HG02759 (cell line): Measurements from ENCODE around the gene NDUFB7.
"Not testable (repeated sequence)": the region's sequence is repeated elsewhere in the genome, so short reads cannot be mapped to it uniquely, and the experiment has no call there.

Experiments
- ATAC-seq: cut with Tn5 transposase; IDR thresholded peaks from one replicate; pipeline ENCODE4 v1.9.1; 2021; ENCODE audit warnings: mild to moderate bottlenecking, moderate library complexity; ENCODE audit not compliant: unreplicated experiment

NDUFB7 gene

DNA sequence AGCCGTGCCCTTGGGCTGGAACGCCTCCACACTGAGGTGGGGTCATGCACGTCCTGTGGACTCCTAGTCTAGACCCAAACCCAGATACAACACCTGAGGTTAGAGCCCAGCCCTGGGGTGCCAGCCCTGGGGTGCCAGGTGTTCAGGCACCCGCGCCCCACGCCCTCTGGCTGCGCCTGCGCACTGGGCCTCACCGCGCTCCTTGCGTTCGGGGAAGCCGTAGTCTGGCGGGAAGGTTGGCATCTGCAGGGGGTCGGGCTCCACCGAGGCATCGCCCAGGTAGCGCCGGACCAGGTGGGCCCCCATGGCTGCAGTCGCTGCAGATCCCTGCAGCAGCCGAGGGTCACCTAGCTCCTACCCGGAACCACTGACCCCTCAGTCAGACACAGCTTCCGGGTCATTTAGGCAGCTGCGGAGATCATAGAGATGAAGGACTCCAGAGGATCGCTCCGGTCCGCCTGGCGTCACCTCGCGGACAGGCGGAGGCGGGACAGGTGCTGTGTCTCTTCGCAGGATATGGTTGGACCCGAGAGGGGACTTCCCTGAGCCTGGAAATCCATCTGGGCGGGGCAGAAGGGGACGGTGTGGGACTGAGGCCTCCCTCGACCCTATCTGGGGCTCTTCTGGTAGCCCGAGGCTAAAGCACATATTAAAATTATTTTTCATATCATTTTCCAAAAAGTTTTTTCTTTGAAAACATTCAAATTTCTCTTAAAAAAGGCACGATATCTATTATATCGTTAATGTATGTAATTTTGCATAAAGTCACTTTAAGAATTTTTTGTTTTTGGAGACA lies at the start of gene NDUFB7:
NDUFB7 (minus strand) TSS at position 372 of the 796 bp plus-strand sequence; CDS start at position 306, 66 bp downstream.
- ATAC-seq: peak; percentile 91

DNA sequence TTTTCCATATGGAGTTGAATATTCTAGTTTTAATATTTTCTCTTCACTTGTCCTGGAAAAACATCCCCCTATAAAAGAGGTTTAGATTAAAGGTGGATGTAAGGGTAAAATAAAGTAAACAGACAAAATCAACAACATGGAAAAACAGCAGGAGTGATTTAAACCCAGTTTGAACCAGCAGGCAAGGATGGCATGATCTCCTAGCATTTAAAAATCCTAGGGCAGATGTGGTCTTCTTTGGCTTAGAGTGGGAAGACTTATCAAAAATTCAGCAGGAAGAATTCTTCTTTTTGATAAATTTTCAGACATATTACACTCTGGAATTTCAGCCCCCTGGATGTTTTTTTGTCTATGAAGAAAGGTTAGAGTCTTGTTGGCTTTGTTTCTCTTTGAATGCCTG lies 47.5 kb upstream of the NDUFB7 start:
- ATAC-seq: no peak

- ATAC-seq: no peak
Measured at GRCh38 chr19:14616407-14616806, 44.5 kb upstream of the NDUFB7 start.

- ATAC-seq: no peak
Measured at GRCh38 chr19:14615623-14616022, 43.8 kb upstream of the NDUFB7 start.

DNA sequence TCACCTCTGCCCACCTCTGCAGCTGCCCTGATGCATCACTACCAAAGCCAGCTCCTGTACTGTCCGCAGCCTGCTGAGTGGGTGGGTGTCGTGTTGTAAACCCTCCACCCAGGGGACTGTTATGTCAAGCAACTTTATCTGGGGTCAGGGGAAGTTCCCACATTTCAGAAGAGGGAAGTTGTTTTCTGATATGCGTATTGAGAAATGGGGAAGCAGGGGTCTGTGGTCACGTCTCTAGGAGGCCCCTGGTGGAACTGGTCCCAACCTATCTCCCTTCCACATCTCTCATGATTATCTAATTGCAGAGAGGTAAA lies 42.2 kb upstream of the NDUFB7 start:
- no peak for ATAC-seq

DNA sequence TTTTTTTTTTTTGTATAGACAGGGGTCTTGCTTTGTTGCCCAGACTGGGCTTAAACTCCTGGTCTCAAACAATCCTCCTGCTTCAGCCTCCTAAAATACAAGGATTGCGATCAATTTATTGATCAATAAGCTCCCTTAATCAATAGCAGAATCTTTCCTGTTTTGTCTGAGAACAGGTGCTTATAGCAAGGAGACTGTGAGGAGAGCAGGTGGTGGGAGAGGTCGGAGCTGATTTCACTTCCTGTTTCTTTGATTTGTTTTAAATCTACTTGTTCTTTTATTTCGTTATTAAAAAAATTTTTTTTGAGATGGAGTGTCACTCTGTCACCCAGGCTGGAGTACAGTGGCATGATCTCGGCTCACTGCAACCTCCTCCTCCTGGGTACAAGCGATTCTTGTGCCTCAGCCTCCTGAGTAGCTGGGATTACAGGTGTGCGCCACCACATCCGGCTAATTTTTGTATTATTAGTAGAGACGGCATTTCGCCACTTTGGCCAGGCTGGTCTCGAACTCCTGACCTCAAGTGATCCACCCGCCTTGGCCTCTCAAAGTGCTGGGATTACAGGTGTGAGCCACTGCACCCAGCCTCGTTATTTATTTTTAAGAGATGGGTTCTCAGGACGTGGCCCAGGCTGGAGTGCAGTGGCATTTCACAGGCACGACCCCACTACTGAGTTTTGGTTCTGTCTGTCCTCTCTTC lies 41.7 kb upstream of the NDUFB7 start:
- not testable (repeated sequence) for ATAC-seq

- no peak for ATAC-seq
Measured at GRCh38 chr19:14612657-14613056, 40.8 kb upstream of the NDUFB7 start.

DNA sequence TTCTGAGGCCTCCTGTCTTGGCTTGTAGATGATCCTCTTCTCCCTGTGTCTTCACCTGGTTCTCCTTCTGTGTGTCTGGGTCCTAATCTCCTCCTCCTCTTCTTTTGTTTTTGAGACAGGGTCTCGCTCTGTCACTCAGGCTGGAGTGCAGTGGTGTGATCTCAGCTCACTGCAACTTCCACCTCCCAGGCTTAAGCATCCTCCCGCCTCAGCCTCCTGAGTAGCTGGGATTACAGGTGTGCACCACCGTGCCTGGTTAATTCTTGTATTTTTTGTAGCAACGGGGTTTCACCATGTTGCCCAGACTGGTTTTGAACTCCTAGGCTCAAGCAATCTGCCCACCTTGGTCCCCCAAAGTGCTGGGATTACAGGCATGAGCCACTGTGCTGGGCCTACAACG lies 40.4 kb upstream of the NDUFB7 start:
- ATAC-seq: not testable (repeated sequence)

DNA sequence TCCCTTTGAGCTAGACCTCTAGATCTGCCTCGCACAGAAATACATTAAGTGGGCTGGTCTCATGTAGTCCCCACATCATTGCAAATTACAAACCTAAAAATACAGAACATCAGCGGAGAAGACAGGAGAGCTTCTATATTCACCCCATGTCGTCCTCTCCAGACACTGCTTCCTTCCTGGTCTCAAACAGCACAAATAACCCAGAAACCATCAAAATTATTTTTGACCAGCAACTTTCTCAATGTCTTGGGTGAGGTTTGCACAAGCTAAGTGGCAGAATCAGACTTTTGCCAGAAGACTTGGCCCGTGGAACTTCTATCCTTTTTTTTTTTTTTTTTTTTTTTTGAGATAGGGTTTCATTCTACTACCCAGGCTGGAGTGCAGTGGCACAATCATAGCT lies 39.2 kb upstream of the NDUFB7 start:
- ATAC-seq: no peak

GRCh38 chr19:14606627-14607026 lies 34.8 kb upstream of the NDUFB7 start:
- ATAC-seq: no peak

DNA sequence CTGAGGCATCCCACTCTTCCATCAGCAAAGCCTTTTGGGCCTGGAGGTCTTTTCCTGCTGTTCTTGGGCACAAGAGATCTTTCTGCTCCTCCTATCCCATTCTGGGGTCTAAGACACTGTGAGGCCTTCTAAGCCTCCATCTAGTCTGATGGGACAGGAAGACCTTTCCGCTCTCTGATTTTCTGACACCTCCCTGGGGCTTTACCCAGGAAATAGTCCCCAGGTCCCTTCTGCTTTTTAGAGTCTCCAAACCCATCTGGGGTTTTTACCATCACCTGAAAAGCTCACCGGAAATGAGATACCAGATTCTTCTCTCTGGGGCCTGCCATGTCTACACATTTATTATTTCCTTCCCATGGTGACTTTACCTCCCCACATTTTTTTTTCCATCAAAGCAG lies 32.1 kb upstream of the NDUFB7 start:
- ATAC-seq: peak; percentile 81

DNA sequence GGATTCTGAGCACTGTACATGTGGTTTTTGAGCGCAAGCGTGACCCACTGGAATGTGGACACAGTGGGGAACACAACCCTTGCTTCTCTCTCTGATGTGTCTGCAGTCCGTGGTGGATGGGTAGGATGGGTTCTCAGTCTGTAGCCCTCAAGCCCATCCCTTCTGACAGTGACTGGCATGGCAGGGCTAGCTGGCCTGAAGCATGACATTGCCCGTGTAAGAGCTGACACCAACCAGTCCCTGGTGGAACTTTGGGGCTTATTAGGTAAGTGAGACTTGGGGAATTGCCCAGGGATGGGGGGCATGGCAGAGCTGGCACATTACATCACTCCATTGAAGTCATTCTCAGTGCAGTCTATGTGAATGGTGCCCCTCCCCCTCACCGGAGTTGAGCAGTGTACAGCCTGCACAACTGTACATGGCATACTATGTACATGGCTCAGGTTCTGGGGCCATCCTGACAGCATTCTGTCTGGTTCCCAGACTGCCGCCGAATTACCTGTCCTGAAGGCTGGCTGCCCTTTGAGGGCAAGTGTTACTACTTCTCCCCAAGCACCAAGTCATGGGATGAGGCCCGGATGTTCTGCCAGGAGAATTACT lies 27.8 kb upstream of the NDUFB7 start:
- ATAC-seq: no peak

DNA sequence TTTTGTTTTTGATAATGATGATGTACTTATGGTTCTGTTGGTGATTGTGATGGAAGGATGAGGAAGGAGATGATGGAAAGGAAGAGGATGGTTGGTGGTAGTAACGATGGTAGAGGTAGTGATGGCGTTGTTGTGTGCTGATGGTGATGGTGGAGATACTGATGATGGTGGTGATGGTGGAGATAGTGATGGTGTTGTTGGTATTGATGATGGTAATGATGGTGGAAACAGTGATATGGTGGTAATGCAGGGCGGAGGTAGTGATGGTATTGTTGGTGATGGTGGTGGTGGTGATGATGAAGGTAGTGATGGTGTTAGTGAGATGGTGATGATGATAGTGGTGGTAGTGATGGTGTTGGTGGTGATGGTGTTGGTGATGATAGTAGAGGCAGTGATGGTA lies 23.7 kb upstream of the NDUFB7 start:
- ATAC-seq: no peak

- not testable (repeated sequence) for ATAC-seq
Measured at GRCh38 chr19:14589433-14589832, 17.6 kb upstream of the NDUFB7 start.

DNA sequence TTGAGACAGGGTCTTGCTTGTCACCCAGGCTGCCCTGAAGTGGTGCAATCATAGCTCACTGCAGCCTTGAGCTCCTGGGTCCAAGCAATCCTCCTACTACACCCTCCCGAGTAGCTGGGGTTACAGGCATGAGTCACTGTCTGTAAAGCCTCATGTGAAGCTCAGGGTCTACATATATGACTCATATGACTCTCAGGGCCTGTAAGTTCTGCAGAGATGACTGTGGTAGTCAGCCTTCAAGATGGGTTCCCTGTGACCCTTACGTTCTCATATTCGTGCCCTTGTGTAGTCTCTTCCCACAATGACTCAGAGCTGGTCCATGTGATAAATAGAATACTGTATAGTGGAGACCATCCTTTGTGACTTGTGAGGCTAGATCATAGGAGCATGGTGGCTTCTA lies 13.3 kb upstream of the NDUFB7 start:
- peak; percentile 75 for ATAC-seq

DNA sequence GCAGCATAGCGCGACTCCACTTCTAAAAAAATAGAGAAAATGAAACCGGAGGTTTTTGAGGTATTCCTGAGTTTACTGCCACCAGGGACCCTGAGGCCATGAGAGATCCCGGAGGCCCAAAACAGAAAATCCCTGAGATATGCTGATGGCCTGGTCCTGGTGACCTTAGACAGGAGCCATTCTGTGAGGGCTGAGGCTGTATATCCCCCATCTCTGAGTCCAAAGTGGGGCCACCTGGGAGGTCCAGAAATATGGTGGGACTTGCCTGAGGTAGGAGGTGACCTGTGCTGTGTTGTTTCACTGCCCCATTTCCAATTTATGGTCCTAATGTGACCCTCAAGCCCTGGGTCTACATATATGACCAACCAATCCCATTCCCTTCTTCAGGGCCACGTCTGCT lies 12.5 kb upstream of the NDUFB7 start:
- ATAC-seq: not testable (repeated sequence)

GRCh38 chr19:14582894-14583340 lies 11.1 kb upstream of the NDUFB7 start, which contains the start of gene CLEC17A:
TSS of gene CLEC17A (plus strand) at chr19:14583084. CDS start at chr19:14583161, 77 bp downstream.
- ATAC-seq: peak; percentile 35

- no peak for ATAC-seq
Measured at GRCh38 chr19:14580623-14581237, 8.9 kb upstream of the NDUFB7 start.

DNA sequence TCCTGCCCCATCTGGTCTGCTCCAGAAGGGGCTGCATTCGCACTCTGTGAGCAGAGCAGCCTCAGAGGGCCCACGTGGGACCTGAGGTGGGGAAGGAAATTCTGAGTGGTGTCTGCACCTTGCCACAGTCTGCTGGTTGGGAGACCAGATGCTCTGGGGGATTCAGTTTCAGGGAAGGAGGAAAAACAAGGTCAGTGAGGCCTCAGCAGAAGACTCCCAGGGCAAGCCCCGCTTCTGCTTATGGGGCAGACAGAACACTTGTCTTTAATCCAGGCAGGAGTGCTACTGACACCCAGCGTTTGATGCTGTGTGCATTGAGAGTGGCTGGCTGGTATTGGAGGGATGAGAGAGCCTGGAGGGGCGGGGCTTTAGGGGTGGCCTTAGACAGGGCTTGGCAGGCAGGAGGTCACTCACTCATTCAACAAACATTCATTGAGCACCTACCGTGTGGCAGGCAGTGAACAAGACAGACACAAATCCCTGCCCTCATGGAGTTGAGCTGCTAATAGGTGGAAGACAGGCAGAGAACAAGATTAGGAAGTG lies 6.1 kb upstream of the NDUFB7 start:
- ATAC-seq: no peak

GRCh38 chr19:14577264-14577663 lies 5.4 kb upstream of the NDUFB7 start:
- ATAC-seq: no peak

DNA sequence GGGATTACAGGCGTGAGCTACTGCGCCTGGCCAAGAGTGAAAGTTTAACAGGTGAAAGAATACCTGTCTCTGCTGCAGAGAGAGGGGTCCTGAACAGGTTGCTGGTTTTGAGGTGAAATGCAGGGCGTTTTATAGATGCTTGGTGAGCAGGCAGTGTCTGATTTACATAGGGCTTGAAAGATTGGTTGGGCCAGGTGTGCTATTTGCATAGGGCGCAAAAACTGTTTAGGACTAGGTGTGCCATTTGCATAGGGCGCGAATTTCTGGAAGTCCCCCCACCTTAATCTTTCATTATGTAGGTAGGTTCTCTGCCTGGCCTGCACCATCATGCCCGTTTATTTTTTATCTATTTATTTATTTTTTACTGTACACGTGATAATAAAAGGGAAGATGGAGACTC lies 4.5 kb upstream of the NDUFB7 start:
- no peak for ATAC-seq
